H9 (cell line): ENCODE data around the gene TPT1. TPM values are rescaled to one million over a fixed set of nuclear protein-coding genes. Genes with fewer than 3 reads are reported as not detected.
"Not testable (repeated sequence)": the region's sequence is repeated elsewhere in the genome, so short reads cannot be mapped to it uniquely, and the experiment has no call there.

Experiments
- DNase-seq: peaks from one replicate; pipeline ENCODE4 v3.0.0-alpha.2; 2017
- H2AFZ ChIP-seq: one replicate; pipeline ENCODE4 v1.6.1; 2013; ENCODE audit warnings: mild to moderate bottlenecking, low read length, control low read depth, moderate library complexity
- H2AK5ac ChIP-seq: 2 replicates; pipeline ENCODE4 v1.6.1; 2013; ENCODE audit warnings: low read length, control low read depth, mixed read lengths; ENCODE audit not compliant: insufficient read length
- H2BK120ac ChIP-seq: one replicate; pipeline ENCODE4 v1.6.1; 2013; ENCODE audit warnings: low read depth, mild to moderate bottlenecking, low read length, control low read depth, inconsistent platforms; ENCODE audit not compliant: poor library complexity, severe bottlenecking
- H2BK12ac ChIP-seq: 2 replicates; pipeline ENCODE4 v1.6.1; 2013; ENCODE audit warnings: low read length, control low read depth, mixed read lengths, low read depth; ENCODE audit not compliant: insufficient read length
- H2BK15ac ChIP-seq: 2 replicates; pipeline ENCODE4 v1.6.1; 2013; ENCODE audit warnings: low read depth, low read length, control low read depth
- H2BK20ac ChIP-seq: one replicate; pipeline ENCODE4 v1.6.1; 2013; ENCODE audit warnings: low read depth, mild to moderate bottlenecking, low read length, control low read depth, inconsistent platforms; ENCODE audit not compliant: poor library complexity, severe bottlenecking
- H2BK5ac ChIP-seq: 2 replicates; pipeline ENCODE4 v1.6.1; 2013; ENCODE audit warnings: low read length, control low read depth, mixed read lengths; ENCODE audit not compliant: insufficient read length
- H3K14ac ChIP-seq: 2 replicates; pipeline ENCODE4 v1.6.1; 2013; ENCODE audit warnings: low read length, control low read depth; ENCODE audit not compliant: insufficient read depth
- H3K18ac ChIP-seq: 2 replicates; pipeline ENCODE4 v1.6.1; 2013; ENCODE audit warnings: low read depth, mild to moderate bottlenecking, mixed read lengths, low read length, control low read depth; ENCODE audit not compliant: insufficient read length
- H3K23ac ChIP-seq: 2 replicates; pipeline ENCODE4 v1.6.1; 2013; ENCODE audit warnings: low read length, control low read depth, mixed read lengths, low read depth; ENCODE audit not compliant: insufficient read length
- H3K23me2 ChIP-seq: 2 replicates; pipeline ENCODE4 v1.6.1; 2013; ENCODE audit warnings: low read depth, mild to moderate bottlenecking, mixed read lengths, low read length, control low read depth; ENCODE audit not compliant: insufficient read length, poor library complexity, severe bottlenecking
- H3K27ac ChIP-seq: 2 replicates; pipeline ENCODE4 v1.5.1; 2013; ENCODE audit warnings: low read length, control low read depth, mixed read lengths, low read depth; ENCODE audit not compliant: insufficient read length
- H3K27me3 ChIP-seq: 2 replicates; pipeline ENCODE4 v1.6.1; 2013; ENCODE audit warnings: low read length, control low read depth, inconsistent platforms; ENCODE audit not compliant: insufficient read depth
- H3K4ac ChIP-seq: 2 replicates; pipeline ENCODE4 v1.6.1; 2013; ENCODE audit warnings: low read depth, mild to moderate bottlenecking, control low read depth, inconsistent platforms, low read length, moderate library complexity
- H3K4me1 ChIP-seq: 2 replicates; pipeline ENCODE4 v1.6.1; 2013; ENCODE audit warnings: low read length, control low read depth, inconsistent platforms; ENCODE audit not compliant: insufficient read depth
- H3K4me2 ChIP-seq: 2 replicates; pipeline ENCODE4 v1.6.1; 2013; ENCODE audit warnings: low read length, control low read depth, mixed read lengths; ENCODE audit not compliant: insufficient read length, insufficient read depth
- H3K56ac ChIP-seq: 2 replicates; pipeline ENCODE4 v1.6.1; 2013; ENCODE audit warnings: low read depth, mild to moderate bottlenecking, mixed read lengths, low read length, control low read depth; ENCODE audit not compliant: insufficient read length
- H3K79me1 ChIP-seq: 2 replicates; pipeline ENCODE4 v1.6.1; 2013; ENCODE audit warnings: low read depth, mild to moderate bottlenecking, moderate library complexity, low read length, control low read depth, inconsistent platforms; ENCODE audit not compliant: insufficient read depth, poor library complexity, severe bottlenecking
- H3K79me2 ChIP-seq: 2 replicates; pipeline ENCODE4 v1.6.1; 2013; ENCODE audit warnings: low read length, control low read depth, inconsistent platforms; ENCODE audit not compliant: insufficient read depth
- H3K9ac ChIP-seq: 2 replicates; pipeline ENCODE4 v1.6.1; 2013; ENCODE audit warnings: low read length, control low read depth, mixed read lengths; ENCODE audit not compliant: insufficient read length; ENCODE audit errors: extremely low read depth
- H3K9me3 ChIP-seq: one replicate; pipeline ENCODE4 v1.6.1; 2013; ENCODE audit warnings: low read depth, low read length, inconsistent platforms; ENCODE audit not compliant: control insufficient read depth
- H3T11ph ChIP-seq: one replicate; pipeline ENCODE4 v1.6.1; 2013; ENCODE audit warnings: mild to moderate bottlenecking, low read length, control low read depth, inconsistent platforms
- H4K20me1 ChIP-seq: one replicate; pipeline ENCODE4 v1.6.1; 2013; ENCODE audit not compliant: control insufficient read depth, insufficient read length, insufficient read depth
- H4K5ac ChIP-seq: 2 replicates; pipeline ENCODE4 v1.6.1; 2013; ENCODE audit warnings: low read depth, mild to moderate bottlenecking, mixed read lengths, low read length, control low read depth; ENCODE audit not compliant: insufficient read length
- H4K8ac ChIP-seq: replicated peaks from 2 replicates; pipeline ENCODE4 v1.6.1; 2013; ENCODE audit warnings: low read length, control low read depth, mixed read lengths, low read depth; ENCODE audit not compliant: insufficient read length
- H4K91ac ChIP-seq: 2 replicates; pipeline ENCODE4 v1.6.1; 2013; ENCODE audit warnings: low read depth, mild to moderate bottlenecking, moderate library complexity, mixed read lengths, low read length, control low read depth; ENCODE audit not compliant: insufficient read length
- H3K27ac Mint-ChIP-seq, 3 experiments: 2 replicates in 2 of 3; 3 replicates in 1 of 3; pipeline ENCODE4 v1.8.0; 2020 to 2021; ENCODE audit warnings: mixed read lengths in 3 of 3, mild to moderate bottlenecking in 1 of 3, moderate library complexity in 1 of 3
- H3K27me3 Mint-ChIP-seq: 2 replicates; pipeline ENCODE4 v1.8.0; 2021; ENCODE audit warnings: low read depth, mild to moderate bottlenecking, moderate library complexity, mixed read lengths
- H3K36me3 Mint-ChIP-seq, 3 experiments: 2 replicates in 2 of 3; 3 replicates in 1 of 3; pipeline ENCODE4 v1.8.0; 2020 to 2021; ENCODE audit warnings: low read depth in 3 of 3, mixed read lengths in 3 of 3; ENCODE audit not compliant: insufficient read depth in 1 of 3
- H3K4me1 Mint-ChIP-seq, 2 experiments: 2 replicates each; pipeline ENCODE4 v1.8.0; 2020; ENCODE audit warnings: mixed read lengths in 2 of 2
- H3K4me3 Mint-ChIP-seq, 2 experiments: 2 replicates in 1 of 2; 3 replicates in 1 of 2; pipeline ENCODE4 v1.8.0; 2020 to 2021; ENCODE audit warnings: mild to moderate bottlenecking in 2 of 2, mixed read lengths in 2 of 2, moderate library complexity in 1 of 2
- H3K9me3 Mint-ChIP-seq, 2 experiments: 2 replicates in 1 of 2; 3 replicates in 1 of 2; pipeline ENCODE4 v1.8.0; 2020; ENCODE audit warnings: mild to moderate bottlenecking in 2 of 2, mixed read lengths in 2 of 2, moderate library complexity in 1 of 2
- WGBS: extraction: QIAGEN DNeasy Blood & Tissue Kit; methylation state at CpG from one replicate; pipeline ENCODE4 v1.1.7; 2013; ENCODE audit warnings: missing lambda C conversion rate, low lambda C conversion rate, mixed read lengths; ENCODE audit not compliant: insufficient read length; ENCODE audit errors: extremely low coverage; 5-methylcytosine and 5-hydroxymethylcytosine counted together
- total RNA-seq: library from RNA; stranded (reverse); gene quantifications from 2 replicates; pipeline ENCODE4 v1.2.1, GENCODE V29; 2021

TPT1 gene
- total RNA-seq, 1 experiment from 2014 or later: 2,205 TPM

- H2AK5ac ChIP-seq, H3K56ac ChIP-seq, H2BK12ac ChIP-seq, H3K79me1 ChIP-seq, H2BK20ac ChIP-seq, H4K8ac ChIP-seq, H3K27me3 ChIP-seq, H3K9me3 Mint-ChIP-seq, H2BK15ac ChIP-seq, H3K14ac ChIP-seq, H3K9ac ChIP-seq, H3K36me3 Mint-ChIP-seq, H3K4ac ChIP-seq, H4K91ac ChIP-seq, H2BK120ac ChIP-seq, H3K23me2 ChIP-seq, H3K27ac ChIP-seq, H3K79me2 ChIP-seq, H3K4me2 ChIP-seq, H4K20me1 ChIP-seq, H3K4me1 Mint-ChIP-seq, H3K9me3 ChIP-seq, H3K4me1 ChIP-seq, DNase-seq, H3T11ph ChIP-seq, H3K18ac ChIP-seq, H3K4me3 Mint-ChIP-seq, H3K27me3 Mint-ChIP-seq, H4K5ac ChIP-seq, H2AFZ ChIP-seq, H3K23ac ChIP-seq, H2BK5ac ChIP-seq: not testable (repeated sequence)
- no CpG with 5 or more reads among the region's 10 CpGs for WGBS
- peak overlapping the region in 2 of 3 experiments; percentile 84; a peak in 2 of 7 replicates for H3K27ac Mint-ChIP-seq
Measured at GRCh38 chr13:45379516-45379915, 38.5 kb upstream of the TPT1 start.

DNA sequence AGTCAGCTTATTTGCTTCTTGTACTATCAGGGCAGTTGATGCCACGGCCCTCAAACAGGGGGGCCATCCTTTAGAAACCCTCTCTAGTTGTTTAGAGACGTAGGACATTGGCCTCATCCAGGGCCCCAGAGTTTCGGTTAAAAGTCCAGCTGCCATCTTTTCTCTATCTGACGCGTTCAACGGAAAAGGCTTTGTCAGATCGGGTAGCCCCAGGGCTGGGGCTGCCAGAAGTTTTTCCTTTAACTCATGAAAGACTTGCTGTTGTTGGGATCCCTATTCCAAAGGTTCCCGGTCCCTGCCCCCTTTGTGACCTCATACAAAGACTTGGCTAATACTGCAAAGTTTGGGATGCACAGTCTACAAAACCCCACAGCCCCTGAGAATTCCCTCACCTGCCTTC is 37.8 kb upstream of the TPT1 start:
- not testable (repeated sequence) for DNase-seq, H2BK12ac ChIP-seq, H3K4ac ChIP-seq, H3K14ac ChIP-seq, H4K20me1 ChIP-seq, H3K36me3 Mint-ChIP-seq, H4K8ac ChIP-seq, H3K56ac ChIP-seq, H3K4me3 Mint-ChIP-seq, H3K18ac ChIP-seq, H2BK20ac ChIP-seq, H2BK5ac ChIP-seq, H3K79me1 ChIP-seq, H3K4me1 Mint-ChIP-seq, H2AFZ ChIP-seq, H3K23ac ChIP-seq, H3K27me3 ChIP-seq, H3K9me3 Mint-ChIP-seq, H3K79me2 ChIP-seq, H4K91ac ChIP-seq, H4K5ac ChIP-seq, H3K27me3 Mint-ChIP-seq, H3T11ph ChIP-seq, H3K4me2 ChIP-seq, H3K4me1 ChIP-seq, H3K9me3 ChIP-seq, H3K23me2 ChIP-seq, H2BK15ac ChIP-seq, H2BK120ac ChIP-seq, H3K9ac ChIP-seq, H3K27ac ChIP-seq, H2AK5ac ChIP-seq
- H3K27ac Mint-ChIP-seq: peak overlapping the region in 1 of 3 experiments; percentile 22; a peak in 1 of 7 replicates
- no CpG with 5 or more reads among the region's 8 CpGs for WGBS
